ENCODE data around the gene METTL27.

GRCh38 chr7:73786588-73786987 lies 55.7 kb downstream of the METTL27 start:
- TF ChIP-seq POLR2A (IDR thresholded peaks at IDR 0.05; ENCODE audit: low read depth, low read length) (no peak), SPI1 (IDR thresholded peaks at IDR 0.05; ENCODE audit: low read depth, low read length) (no peak)

Data from GM12891 (cell line).